HUDEP-2 (cell line): ENCODE data around the gene CCDC159.

Source experiments
- DNase-seq, 76 experiments: peaks; one replicate each; lab custom pipeline; 2025; ENCODE audit not compliant: unreplicated experiment in 76 of 76; lab: John Stamatoyannopoulos, UW

CCDC159 gene

GRCh38 chr19:11364296-11364904, 18.1 kb downstream of the CCDC159 start:
- DNase-seq: no peak

DNA sequence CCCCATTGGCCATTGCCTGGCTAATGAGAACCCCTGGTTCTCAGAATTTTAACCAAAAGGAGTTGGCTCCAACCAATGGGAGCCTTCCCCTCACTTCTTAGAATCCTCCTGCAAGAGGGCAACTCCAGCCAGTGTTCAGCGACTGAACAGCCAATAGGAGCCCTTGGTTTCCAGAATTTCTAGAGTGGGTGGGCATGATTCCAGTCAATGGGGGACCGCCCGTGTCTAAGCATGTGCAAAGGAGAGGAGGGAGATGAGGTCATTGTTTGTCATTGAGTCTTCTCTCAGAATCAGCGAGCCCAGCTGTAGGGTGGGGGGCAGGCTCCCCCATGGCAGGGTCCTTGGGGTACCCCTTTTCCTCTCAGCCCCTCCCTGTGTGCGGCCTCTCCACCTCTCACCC, 18.6 kb downstream of the CCDC159 start:
- no peak for DNase-seq

DNA sequence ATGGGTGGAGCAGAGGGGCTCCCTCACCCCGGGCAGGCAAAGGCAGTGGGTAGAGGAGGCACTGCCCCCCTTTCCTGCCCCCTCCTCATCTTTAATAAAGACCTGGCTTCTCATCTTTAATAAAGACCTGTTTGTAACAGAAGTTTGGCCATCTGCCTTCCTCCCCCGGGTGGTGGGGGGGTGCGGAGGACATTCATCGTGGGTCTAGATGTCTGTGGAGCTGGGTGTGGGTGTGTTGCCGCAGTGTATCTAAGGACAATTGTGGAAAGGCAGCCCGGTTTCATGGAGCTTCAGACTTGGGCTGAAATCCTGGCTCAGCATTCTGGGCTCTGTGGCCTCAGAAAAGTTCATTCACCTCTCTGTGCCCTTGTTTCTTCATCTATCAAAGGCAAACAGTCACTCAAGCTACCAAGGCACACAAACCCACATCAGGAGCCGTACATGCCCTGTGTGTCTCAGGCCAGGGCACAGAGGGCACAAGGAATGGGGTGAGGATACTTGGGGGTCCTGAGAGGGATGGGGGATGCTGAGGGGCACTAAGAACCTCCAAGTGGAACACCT, 19.3 kb downstream of the CCDC159 start:
- DNase-seq: no peak

DNA sequence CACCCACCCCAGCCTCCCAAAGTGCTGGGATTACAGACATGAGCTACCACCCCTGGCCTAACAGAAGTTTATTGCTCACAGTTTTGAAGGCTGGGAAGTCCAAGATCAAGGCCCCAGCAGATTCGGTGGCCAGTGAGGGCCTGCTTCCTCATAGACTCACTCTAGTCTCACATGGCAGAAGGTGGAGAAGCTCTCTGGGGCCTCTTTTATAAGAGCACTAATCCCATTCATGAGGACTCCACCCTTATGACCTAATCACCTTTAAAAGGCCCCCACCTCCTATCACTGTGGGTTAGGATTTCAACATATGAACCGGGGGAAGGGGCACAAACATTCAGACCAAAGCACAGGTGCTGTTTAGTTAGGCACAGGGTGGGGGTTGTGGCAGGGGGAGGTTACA, 21.2 kb downstream of the CCDC159 start:
- DNase-seq: no peak

DNA sequence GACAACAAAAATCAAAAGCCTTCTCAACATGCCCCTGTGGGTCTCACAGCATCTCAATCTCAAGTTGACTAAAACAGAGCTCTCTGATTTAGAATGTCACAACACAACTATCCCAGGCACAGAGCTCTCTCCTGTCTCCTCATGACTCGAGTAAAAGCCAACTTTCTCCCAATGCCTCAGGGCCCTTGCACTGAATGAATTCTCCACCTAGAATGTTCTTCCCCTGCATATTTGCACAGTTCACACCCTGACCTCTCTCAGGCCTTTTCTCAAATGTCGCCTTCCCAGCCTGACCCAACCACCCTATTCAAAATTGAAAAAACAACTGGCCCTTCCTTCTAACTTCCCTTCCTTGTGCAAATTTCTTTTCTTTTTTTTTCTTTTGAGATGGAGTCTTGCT, 24.4 kb downstream of the CCDC159 start:
- DNase-seq: no peak

GRCh38 chr19:11373166-11373884, 27.0 kb downstream of the CCDC159 start:
- DNase-seq: peak in 49 of 76 experiments; percentile 9 to 69 (median 39)

DNA sequence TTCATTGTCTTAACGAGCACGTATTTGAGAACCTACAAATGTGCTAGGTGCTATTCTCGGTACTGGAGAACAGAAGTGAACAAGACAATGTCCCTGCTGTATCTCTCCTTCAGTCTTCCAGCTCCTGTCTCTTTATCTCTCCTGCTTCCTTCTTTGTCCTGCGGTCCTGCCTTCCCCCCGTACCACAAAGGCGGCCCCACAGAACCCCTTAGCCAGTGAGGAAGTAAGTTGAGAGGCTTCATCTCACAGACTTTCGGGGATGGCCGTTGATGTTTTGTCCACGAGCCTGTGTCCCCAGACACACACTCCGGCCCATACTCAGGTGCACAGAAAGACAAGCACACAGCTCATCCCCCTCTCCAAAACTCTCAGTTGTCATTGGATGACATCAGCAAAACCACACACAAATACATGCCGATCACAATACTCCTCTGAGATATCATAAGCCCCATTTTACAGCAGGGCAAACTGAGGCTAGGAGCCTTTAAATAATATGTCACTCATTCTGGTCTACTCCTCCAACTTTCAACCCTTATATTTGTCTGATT, 27.6 kb downstream of the CCDC159 start:
- no peak for DNase-seq

DNA sequence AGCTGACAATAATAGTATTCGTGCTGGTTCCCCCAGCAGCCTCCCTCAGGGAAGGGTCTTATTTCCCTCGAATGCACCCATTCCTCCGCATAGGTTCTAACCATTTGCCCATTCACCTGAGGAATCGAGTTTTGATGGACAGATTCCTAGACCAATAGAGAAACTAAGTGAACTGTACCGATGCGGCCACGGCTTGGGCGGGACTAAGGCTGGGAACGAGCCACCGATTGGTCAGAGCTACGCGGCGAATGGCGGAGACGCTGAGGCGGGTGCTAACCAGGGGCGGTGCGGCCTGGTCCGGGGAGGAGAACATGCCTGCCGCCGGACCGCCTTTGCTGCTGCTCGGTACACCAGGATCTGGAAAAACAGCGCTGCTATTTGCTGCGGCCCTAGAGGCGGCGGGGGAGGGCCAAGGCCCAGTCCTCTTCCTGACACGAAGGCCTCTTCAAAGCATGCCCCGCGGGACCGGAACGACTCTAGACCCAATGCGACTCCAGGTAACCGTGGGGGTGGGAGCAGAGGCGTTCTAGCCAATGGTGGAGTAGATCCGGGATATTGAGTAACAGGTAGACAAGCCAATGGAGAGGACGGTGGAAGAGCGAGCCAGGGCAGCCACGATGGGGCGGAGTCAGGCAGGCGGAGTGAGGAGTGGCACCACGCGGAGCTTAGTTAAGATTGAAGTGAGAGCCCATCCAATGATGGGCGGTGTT, 28.3 kb downstream of the CCDC159 start, which contains the start of gene SWSAP1:
Gene SWSAP1 (plus strand): TSS at position 234 of the 710 bp plus-strand sequence. CDS start 15 bp downstream, at position 249.
- DNase-seq: peak; percentile 93 to 100 (median 99)

DNA sequence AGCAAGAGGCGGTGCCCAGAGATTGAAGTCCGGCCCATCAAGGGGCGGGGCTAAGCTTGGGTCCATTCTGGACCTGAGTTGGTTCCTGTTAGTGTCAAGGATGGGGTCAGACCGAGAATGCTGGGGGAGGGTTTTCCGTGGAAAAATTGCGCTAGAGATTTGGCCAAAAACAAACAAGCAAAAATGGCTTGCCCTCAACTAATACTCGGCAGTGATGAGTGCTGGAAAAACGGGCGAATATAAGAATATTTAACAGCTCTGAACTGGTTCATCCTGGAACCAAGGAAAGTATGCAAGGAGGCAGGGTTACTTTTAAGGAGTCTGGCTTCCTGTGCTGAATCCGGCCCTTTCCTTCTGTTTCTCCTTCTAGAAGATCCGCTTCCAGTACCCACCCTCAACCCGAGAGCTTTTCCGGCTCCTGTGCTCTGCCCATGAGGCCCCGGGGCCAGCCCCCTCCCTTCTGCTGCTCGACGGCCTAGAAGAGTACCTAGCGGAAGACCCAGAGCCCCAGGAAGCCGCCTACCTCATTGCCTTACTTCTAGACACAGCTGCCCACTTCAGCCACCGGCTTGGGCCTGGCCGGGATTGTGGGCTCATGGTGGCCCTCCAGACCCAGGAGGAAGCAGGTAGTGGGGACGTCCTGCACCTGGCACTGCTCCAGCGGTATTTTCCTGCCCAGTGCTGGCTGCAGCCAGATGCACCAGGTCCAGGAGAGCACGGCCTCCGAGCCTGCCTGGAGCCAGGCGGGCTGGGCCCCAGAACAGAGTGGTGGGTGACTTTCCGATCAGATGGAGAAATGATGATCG, 29.0 kb downstream of the CCDC159 start:
- DNase-seq: peak in 49 of 76 experiments; percentile 14 to 92 (median 45)

DNA sequence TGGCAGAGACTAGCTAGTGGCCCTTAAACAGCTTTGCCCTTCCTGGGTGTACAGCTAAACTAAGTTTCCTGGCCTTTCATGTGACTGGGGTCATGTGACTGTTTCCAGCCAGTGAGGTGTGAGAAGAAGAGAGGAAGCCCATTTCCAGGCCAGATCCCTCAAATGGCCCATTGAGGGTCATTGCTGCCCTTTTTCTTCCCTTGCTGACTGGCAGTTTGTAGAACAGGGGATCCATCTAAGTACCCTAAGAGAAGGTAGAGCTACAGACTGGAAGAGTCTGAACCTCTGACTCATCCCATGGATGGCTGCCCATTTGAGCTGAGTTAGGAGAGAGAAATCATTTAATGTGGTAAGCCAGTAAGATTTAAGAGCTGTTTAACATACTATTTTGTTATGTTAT, 30.9 kb downstream of the CCDC159 start:
- DNase-seq: peak in 45 of 76 experiments; percentile 8 to 73 (median 39)

GRCh38 chr19:11377756-11378155, 31.4 kb downstream of the CCDC159 start:
- DNase-seq: no peak

DNA sequence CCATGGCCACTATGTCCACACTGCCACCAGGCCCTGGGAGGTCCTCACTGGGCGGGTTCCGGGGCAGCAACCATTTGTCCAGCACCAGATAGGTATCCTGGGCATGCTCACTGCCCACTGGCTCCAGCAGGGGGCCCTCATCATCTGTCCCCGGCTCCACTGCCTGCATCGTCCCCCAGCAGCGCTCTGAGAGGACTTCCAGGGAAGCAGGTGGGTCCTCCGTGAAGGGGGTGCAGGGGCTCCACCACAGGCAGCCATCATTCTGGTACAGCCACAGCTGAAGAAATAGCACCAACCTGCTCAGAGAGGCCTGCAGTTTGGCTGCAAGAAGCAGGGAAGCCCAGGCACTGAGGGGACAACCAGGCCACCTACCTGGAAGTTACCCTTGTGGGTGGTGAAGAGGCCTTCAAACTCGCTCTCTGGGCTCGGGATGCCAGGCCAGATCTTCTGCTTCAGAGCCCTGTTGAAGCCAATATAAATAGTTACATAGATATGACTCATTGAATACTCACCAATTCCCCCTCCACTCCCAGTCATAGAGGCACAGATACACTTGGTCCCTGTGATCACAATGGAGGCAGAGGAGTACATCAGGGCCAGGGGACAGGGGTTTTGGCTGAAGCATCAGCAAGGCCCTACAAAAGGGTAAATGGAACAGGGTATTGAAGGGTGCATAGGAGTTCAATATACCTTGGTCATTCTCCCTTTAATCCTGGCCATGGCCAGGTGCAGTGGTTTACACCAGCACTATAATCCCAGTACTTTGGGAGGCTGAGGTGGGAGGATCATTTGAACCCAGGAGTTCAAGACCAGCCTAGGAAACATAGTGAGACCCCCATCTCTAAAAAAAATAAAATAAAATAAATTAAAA, 32.2 kb downstream of the CCDC159 start:
- peak in 44 of 76 experiments; percentile 16 to 66 (median 39) for DNase-seq

DNA sequence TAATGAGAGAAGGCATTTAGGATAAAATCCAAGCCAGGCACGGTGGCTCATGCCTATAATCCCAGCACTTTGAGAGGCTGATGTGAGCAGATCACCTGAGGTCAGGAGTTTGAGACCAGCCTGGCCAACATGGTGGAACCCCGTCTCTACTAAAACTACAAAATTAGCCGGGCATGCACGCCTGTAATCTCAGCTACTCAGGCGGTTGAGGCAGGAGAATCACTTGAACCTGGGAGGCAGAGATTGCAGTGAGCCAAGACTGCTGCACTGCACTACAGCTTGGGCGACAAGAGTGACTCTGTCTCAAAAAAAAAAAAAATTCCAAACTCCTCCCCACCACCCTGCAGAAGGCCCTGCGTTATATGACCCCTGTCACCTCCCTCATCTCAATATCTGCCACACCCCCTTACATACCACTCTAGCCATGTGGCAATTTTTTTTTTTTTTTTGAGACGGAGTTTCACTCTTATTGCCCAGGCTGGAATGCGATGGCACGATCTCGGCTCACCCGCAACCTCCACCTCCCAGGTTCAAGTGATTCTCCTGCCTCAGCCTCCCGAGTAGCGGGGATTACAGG, 33.0 kb downstream of the CCDC159 start:
- peak in 1 of 76 experiments; percentile 14 for DNase-seq

DNA sequence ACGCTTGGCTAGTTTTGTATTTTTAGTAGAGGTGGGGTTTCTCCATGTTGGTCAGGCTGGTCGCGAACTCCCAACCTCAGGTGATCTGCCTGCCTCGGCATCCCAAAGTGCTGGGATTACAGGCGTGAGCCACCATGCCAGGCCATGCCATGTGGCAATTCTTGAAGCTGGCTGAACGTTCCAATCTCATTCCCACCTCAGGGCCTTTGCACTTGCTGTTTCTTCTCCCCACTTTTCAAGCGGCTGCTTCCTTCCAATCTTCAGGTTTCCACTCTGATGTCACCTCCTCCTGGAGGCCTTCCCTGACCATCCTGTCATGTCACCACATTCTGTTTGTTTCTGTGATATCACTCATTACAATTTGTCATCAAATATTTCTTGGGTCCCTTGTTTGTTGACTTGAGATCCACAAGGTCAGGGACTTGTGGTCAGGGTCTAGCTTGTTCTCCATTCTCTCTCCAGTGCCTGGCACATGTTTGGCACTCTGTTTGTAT, 33.6 kb downstream of the CCDC159 start:
- no peak for DNase-seq

DNA sequence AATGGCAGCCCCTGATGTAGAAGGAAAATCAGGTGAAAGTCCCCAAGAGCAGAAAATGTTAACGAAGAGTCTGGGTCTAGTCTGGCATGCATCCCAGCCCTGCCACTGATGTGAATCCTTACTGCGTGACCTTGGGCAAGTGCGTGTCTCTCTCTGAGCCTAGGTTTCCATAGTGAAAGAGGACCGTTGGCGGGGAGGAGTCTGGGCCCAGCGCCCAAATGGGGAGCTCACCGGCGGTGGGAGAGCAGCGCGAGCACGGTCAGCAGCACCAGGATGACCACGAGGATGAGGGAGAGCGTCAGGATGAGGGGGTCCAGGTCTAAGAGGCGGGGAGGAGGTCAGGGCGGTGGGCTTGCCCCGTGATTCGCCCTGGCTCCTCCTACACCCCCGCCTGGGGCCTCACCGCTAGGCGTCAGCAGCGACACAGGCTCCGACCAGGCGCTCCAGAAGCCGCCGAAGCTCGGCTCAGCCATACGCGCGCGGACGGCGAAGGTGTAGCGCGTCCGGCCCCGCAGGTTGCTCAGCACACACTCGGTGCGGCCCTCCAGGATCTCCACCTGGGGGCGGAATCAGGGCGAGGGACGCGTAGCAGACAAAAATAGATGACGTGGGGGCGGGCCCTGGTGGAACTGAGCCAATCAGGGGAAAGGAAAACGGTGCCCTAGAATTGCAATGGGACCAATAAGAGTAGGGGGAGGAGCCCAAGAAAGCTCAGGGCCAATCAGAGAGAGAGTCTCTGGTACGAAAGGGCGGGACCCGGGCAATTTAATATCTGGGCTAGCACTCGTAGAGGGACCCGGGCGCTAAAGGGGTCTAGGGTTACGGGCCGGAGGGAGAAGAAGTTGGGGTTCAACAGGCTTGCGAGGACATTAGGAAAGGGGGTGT, 34.6 kb downstream of the CCDC159 start:
- peak in 73 of 76 experiments; percentile 31 to 98 (median 83) for DNase-seq

- peak in 73 of 76 experiments; percentile 25 to 96 (median 91) for DNase-seq
Measured at GRCh38 chr19:11382898-11383705, 36.8 kb downstream of the CCDC159 start.

DNA sequence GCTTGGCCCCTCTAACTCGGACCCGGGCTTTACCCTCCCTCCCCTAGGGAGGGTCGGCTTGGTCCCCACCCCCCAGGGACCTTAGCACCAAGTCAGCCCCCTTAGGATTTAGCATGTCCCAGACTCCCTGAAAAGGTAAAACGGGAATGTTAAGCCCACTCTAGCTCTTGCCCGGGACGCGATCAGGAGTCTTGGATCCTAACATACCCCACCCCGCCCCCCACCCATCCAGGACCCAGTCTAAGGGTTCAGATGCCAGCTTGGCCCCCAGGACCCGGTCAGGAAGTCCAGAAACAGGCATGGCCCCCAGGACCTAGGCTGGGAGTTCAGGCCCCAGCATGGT, 37.4 kb downstream of the CCDC159 start:
- peak in 5 of 76 experiments; percentile 40 to 96 (median 54) for DNase-seq
